Loucy (cell line): ENCODE data around the gene CCL14.

Source experiments
- CTCF ChIP-seq: fragments of 200-600 bp; sonication (generic); conservative IDR thresholded peaks from 2 replicates; pipeline ENCODE4 v1.5.1; 2014; ENCODE audit warnings: mild to moderate bottlenecking, antibody characterized with exemption, low read length
- EZH2phosphoT487 ChIP-seq: fragments of 200-600 bp; IDR thresholded peaks from 2 replicates; pipeline ENCODE4 v1.6.1; 2018; ENCODE audit warnings: antibody characterized with exemption, mild to moderate bottlenecking, moderate library complexity, borderline replicate concordance

GRCh38 chr17:35986643-35987042 is at the start of gene CCL14:
- TF ChIP-seq CTCF (no peak), EZH2phosphoT487 (no peak)
